Stimulated activated CD4-positive, alpha-beta T cell treated with anti-CD3 and anti-CD28 coated beads, Interleukin-1b, Interleukin-23, amount 100 ng/mL, for 24 hours (primary cell): ENCODE data around the gene FAHD1.
A peak's percentile ranks its signal among the peaks of the same experiment; 100 is the strongest.
"Not testable (repeated sequence)": the region's sequence is repeated elsewhere in the genome, so short reads cannot be mapped to it uniquely, and the experiment has no call there.

ENCODE experiments used
- DNase-seq, 4 experiments: peaks; one replicate each; pipeline ENCODE4 v3.0.0-alpha.2; 2020; ENCODE audit warnings: low read depth in 4 of 4, low spot score in 1 of 4

FAHD1 gene

DNA sequence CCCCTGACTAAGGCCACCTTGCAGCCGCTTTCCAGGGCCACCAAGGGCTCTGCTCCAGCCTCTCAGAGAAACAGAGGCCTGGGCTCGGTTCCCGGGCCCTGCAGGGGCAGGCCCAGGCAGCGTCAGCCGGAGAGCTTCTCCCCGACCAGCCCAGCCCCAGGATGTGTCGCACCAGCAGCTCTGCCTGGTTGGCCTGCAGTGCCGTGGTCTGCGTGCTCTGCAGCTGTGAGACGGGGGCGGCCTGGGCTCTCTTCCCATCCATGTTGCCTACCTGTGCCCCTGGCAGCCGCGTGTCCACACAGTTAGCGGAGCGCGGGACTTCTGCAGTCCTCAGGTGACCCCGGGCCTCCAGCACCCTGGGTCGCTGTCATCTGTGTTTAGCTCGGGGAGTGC lies 38.3 kb upstream of the FAHD1 start:
- no peak for DNase-seq

DNA sequence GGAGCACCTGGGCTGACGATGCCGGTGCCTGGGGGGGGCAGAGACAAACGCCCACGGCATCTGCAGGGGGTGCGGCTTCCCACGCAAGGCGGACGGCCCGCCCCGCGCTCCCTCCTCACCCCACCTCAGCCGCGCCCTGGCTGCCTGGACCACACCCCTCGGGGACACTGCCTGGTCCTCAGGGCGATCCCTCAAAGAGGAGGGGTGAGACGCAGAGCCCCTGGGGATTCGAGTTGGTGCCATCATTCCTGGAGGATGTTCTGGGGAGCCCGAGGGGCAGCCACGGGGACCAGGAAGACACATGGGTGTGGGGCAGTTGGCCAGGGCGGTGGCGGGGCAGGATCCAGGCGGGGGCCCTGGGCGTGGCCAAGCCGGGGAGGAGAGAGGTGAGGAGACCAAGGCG lies 37.4 kb upstream of the FAHD1 start:
- no peak for DNase-seq

DNA sequence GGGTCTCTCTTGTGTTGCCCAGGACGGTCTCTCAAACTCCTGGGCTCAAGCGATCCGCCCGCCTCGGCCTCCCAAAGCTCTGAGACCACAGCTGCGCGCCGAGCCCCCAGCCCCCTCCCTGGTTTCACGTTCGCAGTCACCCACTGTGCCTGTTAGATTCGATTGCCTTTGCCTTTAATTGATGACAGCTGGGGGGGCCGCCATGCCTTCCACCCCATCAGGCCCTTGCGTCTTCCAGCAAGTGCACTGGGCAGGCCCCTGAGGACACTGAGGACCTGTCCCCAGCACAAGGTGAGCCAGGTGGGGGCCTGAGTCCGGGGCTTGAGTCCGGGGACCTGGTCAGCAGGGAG lies 36.8 kb upstream of the FAHD1 start:
- no peak for DNase-seq

DNA sequence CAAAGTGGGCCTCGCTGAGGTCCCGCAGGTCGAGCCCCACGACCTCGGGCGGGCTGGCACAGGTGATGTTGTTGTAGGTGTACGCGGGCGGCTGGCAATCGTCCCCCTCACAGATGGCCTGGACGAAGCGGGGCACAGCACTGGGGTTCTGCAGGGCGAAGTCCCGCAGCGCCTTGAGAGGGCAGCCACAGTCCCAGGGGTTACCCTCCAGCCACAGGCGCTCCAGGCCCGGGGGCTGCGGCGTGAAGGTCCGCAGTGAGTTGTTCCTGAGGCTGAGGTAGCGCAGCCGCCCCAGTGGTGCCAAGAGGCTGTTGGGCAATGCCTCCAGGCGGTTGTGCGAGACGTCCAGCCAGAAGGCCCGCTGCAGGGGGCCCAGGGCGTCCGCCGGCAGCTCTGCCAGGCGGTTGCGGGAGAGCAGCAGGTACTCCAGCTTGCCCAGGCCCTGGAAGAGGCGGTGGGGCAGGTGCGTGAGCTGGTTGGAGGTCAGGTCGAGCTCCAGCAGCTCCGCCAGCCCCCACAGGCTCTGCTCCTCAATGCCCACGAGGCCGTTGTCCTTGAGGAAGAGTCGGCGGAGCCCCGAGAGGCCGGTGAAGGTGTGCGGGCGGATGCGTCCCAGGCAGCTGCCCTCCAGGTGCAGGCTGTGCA lies 36.3 kb upstream of the FAHD1 start:
- no peak for DNase-seq

DNA sequence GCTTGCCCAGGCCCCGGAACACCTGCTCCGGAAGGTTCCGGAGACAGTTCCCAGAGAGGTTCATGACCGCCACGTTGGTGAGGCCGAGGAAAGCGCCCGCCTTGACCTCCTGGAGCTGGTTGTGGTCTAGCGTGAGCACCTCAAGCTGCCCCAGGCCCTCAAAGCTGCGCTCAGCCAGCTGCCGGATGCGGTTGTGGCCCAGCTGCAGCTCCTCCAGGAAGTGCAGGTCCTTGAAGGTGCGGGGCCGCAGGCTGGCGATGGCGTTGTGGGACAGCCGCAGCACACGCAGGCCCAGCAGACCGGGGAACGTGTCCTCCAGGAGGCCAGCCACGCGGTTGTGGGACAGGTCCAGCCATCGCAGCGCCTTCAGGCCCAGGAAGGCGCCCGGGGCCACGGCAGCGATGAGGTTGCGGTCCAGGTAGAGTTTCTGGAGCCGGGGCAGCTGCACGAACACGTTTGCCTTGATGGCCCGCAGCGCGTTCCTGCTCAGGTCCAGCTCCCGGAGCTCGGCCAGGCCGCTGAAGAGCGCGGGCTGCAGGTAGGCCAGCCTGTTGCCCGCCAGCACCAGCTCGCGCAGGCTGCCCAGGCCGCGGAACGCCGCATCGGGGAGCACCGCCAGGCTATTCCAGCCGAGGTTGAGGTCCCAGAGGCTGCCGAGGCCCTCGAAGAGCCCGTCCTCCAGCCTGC lies 35.6 kb upstream of the FAHD1 start:
- no peak for DNase-seq

DNA sequence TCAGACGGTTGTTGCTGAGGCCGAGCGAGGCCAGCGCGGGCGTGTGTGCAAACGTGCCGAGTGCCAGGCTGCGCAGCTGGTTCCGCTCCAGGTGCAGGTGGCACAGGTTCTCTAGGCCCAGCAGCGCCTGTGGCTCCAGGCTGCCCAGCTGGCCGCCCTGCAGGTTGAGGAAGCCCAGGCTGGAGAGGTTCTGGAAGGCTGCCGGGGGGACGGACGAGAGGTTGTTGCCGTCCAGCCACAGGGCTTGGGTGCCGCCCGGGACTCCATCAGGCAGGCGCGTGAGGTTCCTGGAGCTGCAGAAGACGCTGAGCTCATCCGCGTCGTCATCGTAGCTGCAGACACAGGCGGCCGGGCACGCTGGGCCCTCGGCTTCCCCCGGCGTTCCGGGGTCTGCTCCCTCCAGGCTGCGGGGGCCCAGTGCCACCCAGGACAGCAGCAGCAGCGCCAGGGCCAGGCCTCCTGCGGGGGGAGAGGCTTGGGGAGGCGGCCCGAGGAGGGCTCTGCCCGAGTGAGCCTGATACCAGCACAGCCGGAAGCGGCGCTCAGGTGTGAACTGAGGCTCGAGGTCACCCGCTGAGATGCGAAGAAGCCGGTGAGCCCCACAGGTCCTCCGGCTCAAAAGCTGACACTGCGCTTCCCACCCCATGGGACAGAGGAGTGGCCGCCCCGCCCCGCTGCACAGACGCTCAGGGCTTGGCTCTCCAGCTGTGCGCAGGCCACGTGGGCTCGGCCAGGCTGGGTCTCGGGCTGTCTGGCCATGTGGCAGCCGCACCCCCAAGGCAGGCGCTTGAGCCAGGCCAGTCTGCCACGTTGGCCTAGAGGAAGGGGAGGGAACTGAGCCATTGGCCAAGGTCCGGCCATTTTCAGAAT lies 34.8 kb upstream of the FAHD1 start:
- no peak for DNase-seq

DNA sequence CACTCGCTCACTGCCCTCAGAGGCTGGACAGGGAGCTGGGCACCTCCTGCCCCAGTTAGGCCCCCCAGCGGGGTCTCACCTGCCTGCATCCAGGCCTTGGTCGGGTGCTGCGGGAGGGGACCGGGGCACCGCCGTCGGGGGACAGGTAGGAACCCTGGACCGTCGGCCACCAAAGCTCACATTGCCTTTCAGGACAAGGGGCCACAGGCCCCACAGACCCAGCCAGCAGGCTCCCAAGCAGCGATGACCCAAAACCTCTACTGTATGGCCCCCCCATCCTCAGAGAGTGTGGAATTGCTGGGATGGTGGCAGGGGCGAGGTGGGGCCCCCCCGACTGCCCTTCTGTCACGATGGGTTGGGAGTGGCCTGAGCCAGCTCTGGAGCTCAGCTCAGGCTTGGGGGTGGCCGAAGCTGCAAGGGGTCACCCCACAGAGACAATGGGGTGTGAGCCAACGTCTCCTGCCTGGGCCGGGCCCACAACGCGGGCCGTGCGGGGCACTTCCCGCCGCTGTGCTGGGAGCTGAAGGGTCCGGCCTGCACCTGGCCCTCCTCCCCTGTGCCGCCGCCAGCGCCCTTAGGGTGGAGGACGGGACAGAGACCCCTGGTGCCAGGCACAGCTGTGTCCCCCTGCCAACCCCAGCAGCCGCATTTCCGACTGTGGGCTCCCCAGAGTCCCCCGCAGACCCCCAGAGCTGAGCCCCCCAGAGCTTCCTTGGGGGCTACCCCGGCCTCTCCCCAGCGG lies 34.0 kb upstream of the FAHD1 start:
- DNase-seq, result no peak

DNA sequence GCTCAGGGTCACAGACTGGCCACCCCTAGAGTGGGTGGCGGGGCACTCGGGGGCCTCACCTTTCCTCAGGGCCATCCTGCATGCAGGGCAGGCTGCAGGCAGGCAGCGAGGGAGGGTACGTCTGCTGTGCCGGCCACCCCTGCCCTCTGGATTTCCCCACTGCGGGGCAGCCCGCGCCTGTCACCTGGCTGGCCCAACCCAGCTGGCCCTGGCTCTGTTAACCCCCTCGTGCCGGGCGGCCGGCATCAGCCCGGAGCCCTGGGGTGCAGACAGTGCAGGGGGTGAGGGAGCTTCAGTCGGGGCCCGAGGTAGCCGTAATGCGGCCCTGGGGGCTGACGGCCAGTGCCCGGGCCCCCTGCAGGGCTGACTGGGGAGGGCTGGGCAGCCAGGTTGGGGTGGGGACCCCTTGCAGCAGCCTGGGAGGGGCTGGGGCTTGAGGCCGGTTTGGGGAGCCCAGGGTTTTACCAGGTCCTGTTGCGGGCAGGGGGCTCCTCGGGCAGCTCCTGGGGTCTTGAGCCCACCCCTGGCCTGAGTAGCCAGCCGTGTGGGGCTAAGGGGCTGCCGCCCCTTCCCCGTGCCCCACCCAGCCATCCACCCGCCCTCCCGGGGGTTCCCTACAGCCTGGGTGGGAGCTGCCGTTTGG lies 33.3 kb upstream of the FAHD1 start, which contains the start of gene IGFALS:
Gene IGFALS (minus strand): TSS at position 128 of the 643 bp plus-strand sequence. CDS start 53 bp downstream, at position 75.
- no peak for DNase-seq

DNA sequence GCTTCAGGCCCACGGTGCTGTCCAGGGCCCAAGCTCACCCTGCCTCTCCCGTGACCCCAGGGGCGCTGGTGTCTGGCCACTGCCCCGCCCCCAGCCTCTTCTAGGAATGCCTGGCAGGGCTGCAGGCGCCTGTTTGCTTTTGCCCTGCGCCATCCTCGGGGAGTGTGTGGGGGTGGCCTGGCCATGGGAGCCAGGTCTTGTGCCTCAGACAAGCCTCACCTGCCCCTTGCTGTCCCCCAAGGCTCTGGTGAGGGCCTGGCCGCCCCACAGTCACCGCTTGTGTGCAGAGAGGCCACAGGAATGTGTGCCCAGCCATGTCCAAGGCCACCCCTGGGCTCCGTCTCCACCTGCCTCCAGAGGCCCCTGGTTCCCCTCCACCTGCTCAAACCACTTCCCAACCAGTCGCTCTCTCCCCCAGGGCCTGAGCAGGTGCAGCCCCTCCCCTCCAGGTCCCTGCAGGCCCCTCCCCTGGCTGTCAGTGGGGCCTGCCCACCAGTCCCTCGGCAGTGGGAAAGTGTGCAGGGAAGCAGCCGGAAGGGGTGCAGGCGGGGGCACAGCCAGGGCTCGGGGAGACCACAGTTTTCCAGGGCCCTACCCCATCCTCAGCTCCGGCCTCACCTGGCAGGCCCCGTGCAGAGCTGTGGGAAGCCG lies 32.7 kb upstream of the FAHD1 start:
- no peak for DNase-seq

DNA sequence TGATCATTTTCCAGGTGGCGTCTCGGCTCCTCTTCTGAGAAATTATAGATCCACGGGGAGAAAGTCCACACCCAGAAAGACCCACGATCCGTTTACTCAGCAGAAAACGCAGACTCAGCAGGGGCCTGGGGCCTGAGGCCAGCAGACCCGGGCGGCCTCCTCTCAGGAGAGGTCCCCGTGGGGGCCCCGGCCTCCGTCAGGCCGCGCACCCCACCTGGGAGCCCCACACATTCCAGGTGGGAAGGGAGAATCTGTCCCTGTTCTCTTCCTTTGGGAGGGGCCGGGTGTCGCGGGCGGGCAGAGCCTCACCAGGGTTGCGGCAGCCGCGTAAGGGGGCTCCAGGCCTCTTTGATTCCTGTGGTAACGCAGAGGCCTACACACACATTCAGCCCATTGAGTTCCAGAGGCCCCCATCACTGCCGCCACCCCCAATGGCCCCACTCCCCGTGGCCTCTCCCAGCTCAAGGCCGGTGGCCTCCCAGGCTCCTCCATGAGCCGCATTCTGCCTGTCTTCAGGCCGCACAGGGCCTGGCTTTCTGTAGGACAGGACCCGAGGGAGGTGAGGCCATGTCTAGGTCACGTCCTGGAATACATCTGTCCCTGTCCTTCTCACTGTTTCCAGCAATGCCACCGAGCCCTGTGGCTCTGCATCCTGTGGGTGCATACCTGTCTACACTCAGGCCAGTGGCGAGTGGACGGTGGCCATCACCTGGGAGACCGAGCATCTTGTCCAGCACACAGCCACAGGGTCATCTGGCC lies 31.9 kb upstream of the FAHD1 start:
- DNase-seq, result no peak

DNA sequence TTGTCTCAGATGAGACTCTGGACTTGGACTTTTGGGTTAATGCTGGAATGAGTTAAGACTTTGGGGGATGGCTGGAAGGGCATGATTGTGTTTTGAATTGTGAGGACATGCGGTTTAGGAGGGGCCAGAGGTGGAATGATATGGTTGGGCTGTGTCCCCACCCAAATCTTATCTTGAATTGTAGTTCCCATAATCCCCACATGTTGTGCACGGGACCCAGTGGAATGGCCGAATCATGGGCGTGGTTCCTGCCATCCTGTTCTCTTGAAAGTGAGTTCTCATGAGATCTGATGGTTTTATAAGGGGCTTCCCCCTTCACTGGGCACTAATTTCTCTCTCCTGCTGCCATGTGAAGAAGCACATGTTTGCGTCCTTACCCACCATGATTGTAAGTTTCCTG lies 27.7 kb upstream of the FAHD1 start:
- not testable (repeated sequence) for DNase-seq

DNA sequence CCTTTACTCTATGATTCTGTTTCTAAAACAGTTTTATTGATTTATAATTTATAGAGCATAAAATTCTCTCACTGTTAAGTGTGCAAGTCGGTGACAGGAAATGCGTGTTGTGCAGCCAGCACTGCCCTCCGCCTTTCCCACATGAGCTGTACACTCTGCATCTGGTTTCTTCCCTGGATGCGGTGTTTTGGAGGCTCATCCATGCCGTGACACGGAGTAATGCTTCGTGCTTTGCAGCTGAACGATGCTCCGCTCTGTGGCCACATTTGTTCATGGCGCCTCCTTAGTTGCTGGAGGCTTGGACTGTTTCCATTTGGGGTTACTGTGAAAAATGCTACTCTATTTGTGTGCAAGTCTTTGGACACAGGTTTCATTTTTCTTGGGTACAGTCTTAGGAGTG lies 26.3 kb upstream of the FAHD1 start:
- DNase-seq, result no peak

DNA sequence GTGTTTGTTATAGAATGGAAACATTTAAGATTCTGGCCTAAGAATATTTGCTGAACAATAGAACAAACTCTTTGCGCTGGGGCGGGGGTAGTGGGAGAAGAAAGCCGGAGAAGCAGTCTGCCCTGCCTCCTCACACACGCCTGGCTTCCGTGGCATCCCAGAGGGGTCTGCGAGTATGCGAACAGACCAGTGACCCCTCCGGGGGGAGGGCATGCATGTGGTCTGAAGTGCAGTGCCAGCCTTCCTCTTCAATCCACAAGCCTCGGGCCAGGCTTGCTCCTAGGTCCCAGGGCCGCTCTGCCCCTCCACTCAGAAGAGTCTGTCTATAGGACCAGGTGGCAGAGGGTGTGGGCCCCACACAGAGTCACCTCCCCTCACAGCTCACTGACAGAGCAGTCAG lies 19.4 kb upstream of the FAHD1 start:
- DNase-seq, result no peak

DNA sequence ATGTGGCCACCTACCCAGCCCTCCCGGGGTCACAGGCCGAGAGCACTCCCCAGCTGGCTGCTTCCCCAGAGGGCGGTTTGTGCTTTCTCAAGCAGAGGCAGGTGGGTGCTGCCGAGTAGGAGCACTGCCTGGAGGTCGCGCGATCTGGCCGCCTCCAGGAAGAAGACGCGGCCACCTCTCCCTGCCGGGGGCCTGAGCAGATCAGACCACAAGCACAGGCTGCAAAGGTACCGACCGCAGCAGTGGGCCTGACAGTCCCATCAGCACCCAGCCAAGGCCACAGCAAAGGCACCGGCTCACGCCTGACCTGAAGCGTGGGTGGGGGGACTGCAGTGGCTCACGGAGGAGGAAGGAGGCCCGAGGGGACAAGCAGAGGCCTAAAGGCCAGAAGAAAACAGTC lies 18.3 kb upstream of the FAHD1 start:
- no peak for DNase-seq

DNA sequence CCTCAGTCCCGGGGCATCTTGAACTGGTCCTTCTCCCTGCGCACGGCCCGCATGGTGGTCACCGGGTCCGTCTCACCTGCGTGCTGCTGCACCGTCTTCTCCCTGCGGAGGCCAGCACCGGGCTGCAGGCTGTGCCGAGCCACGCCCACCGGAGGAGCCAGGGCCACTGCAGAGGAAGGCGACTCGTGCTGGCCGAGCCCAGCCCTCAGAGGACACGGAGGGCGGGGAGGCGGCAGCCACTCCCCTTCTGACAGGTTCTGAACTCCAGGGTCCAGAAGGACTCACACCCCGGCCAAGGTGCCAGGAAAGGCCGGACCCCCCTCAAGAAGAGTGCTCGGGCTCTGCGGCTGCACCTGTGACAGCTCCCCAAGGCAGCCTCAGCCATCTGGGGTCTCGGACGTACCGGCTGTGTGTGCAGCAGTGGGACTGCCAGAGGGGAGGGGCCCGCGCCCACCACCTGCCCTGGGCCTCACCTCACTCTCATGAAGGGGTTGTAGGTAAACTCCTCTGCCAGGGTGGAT lies 17.7 kb upstream of the FAHD1 start:
- DNase-seq, result no peak

DNA sequence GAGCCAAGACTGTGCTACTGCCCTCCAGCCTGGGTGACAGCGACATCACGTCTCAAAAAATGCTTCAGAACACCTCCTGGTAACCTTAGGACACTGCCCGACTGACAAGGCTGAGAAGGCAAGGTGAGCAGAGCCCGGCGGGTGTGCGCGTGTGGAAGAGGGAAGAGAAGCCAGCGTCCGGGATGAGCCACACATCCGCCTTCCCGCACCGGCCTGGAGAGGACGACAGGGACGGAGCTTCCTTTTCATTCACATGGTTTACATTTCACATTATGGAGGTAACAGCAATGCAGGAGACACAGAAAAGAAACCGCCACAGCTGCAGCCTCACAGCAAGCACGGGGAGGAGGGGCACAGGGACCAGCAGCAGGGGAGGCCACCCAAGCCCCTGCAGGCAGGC lies 16.9 kb upstream of the FAHD1 start:
- DNase-seq, result no peak

DNA sequence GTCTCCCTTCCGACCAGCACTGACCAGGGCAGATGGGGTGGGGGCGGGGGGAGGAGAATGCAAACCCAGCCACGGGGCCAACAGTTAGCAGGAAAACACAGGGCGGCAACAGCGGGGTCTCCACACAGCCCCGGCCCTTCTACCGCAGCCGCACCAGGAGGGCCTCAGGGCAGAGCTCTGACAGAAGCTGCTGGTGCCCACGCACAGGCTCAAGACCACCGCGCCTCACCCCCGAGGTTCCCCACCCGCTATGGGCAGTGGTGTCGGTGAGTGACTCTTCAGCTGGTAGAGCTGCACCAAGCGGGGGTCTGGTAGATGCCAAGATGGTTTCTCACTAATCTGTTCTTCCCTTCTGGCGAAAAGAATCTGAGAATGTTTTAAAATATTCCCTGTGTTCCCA lies 16.5 kb upstream of the FAHD1 start:
- DNase-seq, result no peak

DNA sequence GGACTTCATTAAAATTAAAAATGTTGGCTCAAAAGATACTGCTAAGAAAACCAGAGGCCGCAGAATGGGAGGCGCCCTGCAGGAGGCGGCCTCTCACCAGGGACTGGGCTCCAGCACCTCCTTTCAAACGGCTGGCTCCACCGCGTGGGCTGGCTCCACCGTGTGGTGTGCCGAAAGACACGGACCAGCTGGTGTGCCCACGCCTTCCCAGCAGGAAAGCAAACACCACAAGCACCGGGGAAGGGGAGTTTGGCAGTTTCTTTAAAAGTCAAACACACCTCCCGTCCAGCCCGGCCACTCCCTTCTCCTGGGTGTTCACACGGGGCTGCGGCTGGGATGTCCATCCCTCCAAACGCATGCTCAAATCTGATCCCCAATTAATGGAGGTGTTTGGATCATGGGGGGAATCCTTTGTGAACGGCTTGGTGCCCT lies 14.3 kb upstream of the FAHD1 start:
- DNase-seq, result peak in 2 of 4 experiments; percentile 16 to 59

DNA sequence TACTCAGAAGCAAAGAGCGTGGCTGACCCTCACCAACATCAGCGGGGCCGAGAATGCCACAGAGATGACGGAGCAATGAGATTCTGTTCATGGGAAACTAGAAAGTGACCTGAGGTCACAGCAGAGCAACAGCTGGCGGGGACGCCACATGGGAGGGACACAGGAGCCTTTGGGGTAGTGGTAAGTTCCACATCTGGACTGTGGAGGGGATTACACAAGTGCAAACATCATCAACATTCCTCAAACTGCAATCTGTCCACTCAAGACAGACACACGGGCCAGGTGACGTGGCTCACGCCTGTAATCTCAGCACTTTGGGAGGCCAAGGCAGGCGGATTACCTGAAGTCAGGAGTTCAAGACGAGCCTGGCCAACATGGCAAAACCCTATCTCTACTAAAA lies 11.5 kb upstream of the FAHD1 start:
- no peak for DNase-seq
